Type B pancreatic cell (in vitro differentiated cells): ENCODE results near the gene ZCCHC7. TPM values are rescaled to one million over a fixed set of nuclear protein-coding genes. Genes with fewer than 3 reads are reported as not detected.

Experiments
- DNase-seq: peaks from one replicate; pipeline ENCODE4 v3.0.0; 2021; ENCODE audit warnings: mixed read lengths; ENCODE audit not compliant: unreplicated experiment; ENCODE audit errors: extremely low spot score
- H3K27ac Mint-ChIP-seq: 2 replicates; pipeline ENCODE4 v1.8.0; 2021; ENCODE audit warnings: mild to moderate bottlenecking, mixed read lengths
- H3K27me3 Mint-ChIP-seq: 2 replicates; pipeline ENCODE4 v1.8.0; 2021; ENCODE audit warnings: mixed read lengths
- H3K36me3 Mint-ChIP-seq: 2 replicates; pipeline ENCODE4 v1.8.0; 2021; ENCODE audit warnings: mixed read lengths
- H3K4me1 Mint-ChIP-seq: one replicate; pipeline ENCODE4 v1.8.0; 2021; ENCODE audit warnings: mixed read lengths; ENCODE audit not compliant: unreplicated experiment
- H3K4me3 Mint-ChIP-seq: 2 replicates; pipeline ENCODE4 v1.8.0; 2021; ENCODE audit warnings: mild to moderate bottlenecking, mixed read lengths
- H3K9me3 Mint-ChIP-seq: 2 replicates; pipeline ENCODE4 v1.8.0; 2021; ENCODE audit warnings: mixed read lengths
- CTCF ChIP-seq: fragments of 200-600 bp; sonication (generic); conservative IDR thresholded peaks from 2 replicates; pipeline ENCODE4 v1.5.0; 2021; ENCODE audit warnings: antibody characterized with exemption, mild to moderate bottlenecking
- total RNA-seq: library from RNA; stranded (reverse); gene quantifications from 2 replicates; pipeline ENCODE4 v1.2.1, GENCODE V29; 2021; ENCODE audit warnings: low replicate concordance

The ZCCHC7 gene
- total RNA-seq, 1 donor from 2014 or later: 20.3 TPM

DNA sequence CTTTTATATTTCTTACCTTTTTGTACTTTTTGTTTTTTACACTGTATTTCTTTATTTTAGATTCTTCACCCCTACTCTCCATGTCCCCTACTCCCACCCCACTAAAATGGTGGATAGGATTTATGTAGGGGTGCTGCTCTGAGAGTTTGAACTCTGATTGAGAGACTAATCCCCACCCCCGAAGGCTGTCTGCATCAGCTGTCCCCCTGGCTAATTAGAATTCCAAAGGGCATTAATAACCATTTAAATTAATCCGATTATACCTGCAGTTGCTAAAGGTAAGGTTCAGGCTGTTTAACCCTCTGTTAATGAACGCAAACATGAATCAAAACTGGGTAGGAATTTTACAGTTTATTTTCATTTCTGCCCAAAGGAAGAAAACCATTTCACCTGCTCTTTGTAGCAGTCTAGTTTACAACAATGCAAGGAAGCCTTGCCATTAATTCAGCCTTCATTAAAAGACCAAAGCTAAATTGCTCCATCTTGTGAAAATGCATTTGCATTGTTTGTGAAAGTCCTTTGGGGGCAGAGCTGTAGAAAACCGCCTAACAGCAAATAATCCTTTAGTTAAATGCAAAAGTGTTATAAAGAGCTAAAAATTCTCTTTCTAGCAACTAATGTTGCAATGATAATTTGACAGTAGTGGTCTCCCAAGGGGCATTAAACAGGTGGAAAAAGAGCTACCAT is 71.2 kb downstream of the ZCCHC7 start:
- no peak overlapping the region for H3K4me3 Mint-ChIP-seq
- H3K27ac Mint-ChIP-seq: no peak overlapping the region
- H3K27me3 Mint-ChIP-seq: no peaks in the 10 kb centered on the region
- peaks cover 10% of the 10 kb centered on the region for H3K4me1 Mint-ChIP-seq
- DNase-seq: no peak
- no peak for TF ChIP-seq CTCF
- H3K9me3 Mint-ChIP-seq: no peaks in the 10 kb centered on the region
- peaks cover 24% of the 10 kb centered on the region for H3K36me3 Mint-ChIP-seq

- no peak for DNase-seq
- Mint-ChIP-seq H3K4me3 (no peak overlapping the region), H3K9me3 (no peaks in the 10 kb centered on the region), H3K27ac (no peak overlapping the region), H3K27me3 (no peaks in the 10 kb centered on the region), H3K4me1 (peaks cover 18% of the 10 kb centered on the region), H3K36me3 (peaks cover 19% of the 10 kb centered on the region)
- TF ChIP-seq CTCF: no peak
Observed at GRCh38 chr9:37192803-37193202, 72.4 kb downstream of the ZCCHC7 start.

DNA sequence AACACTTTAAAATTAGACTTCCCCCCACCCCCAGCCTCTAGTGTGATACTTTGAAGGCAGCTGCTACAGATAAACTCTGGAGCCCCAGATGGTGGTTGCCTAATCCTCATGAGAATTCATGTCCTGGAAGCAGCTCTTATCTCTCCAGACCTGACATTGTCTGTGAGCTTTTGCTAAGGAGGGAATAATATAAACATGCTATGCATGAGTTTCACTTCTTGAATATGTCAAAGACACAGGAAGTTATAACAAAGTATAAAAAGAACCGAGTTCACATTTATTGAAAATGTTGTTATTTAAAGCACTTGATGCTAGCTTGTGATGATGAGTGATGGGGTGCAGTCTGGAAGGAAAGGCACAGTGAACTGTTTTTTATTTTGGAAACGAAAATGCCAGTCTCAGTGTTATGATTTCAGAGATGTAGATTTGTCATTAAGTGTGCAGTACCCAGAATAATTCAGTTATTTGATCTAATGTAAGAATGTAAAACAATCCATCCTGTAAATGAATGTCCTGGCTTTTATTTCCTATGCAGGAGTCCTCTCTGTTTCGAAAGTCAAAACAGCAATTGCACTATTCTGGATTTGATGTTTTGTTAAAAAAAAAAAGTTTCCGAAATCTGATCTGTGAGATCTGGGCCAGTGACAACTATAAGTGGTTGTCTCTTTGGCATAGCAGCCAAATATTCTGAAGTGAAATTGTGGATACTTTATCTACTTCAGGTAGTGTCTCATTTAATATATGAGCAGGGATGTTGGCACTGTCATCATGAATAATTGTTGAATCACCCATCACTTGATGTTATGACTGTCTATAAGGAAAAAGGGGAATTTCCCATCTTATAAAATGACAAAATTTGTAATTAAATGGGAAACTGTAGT is 77.0 kb downstream of the ZCCHC7 start:
- no peaks in the 10 kb centered on the region for H3K27me3 Mint-ChIP-seq
- no peak overlapping the region for H3K27ac Mint-ChIP-seq
- no peak for DNase-seq
- H3K4me1 Mint-ChIP-seq: peaks cover 32% of the 10 kb centered on the region
- no peak for TF ChIP-seq CTCF
- peaks cover 14% of the 10 kb centered on the region for H3K36me3 Mint-ChIP-seq
- no peaks in the 10 kb centered on the region for H3K9me3 Mint-ChIP-seq
- H3K4me3 Mint-ChIP-seq: no peak overlapping the region

- DNase-seq: no peak
- no peak overlapping the region for H3K27ac Mint-ChIP-seq
- TF ChIP-seq CTCF: no peak
- peaks cover 32% of the 10 kb centered on the region for H3K4me1 Mint-ChIP-seq
- no peaks in the 10 kb centered on the region for H3K27me3 Mint-ChIP-seq
- H3K4me3 Mint-ChIP-seq: no peak overlapping the region
- H3K36me3 Mint-ChIP-seq: peaks cover 14% of the 10 kb centered on the region
- H3K9me3 Mint-ChIP-seq: no peaks in the 10 kb centered on the region
Observed at GRCh38 chr9:37198039-37198729, 77.8 kb downstream of the ZCCHC7 start.

- DNase-seq: no peak
- Mint-ChIP-seq H3K27me3 (no peaks in the 10 kb centered on the region), H3K4me1 (peaks cover 28% of the 10 kb centered on the region), H3K4me3 (no peak overlapping the region), H3K9me3 (no peaks in the 10 kb centered on the region), H3K27ac (no peak overlapping the region), H3K36me3 (peaks cover 20% of the 10 kb centered on the region)
- TF ChIP-seq CTCF: no peak
Observed at GRCh38 chr9:37198831-37199230, 78.5 kb downstream of the ZCCHC7 start.
